HepG2 (cell line): ENCODE data around the gene CHMP1B. TPM values are rescaled to one million over a fixed set of nuclear protein-coding genes. Genes with fewer than 3 reads are reported as not detected.

Source experiments
- CEBPB ChIP-seq: IDR thresholded peaks from 2 replicates; pipeline ENCODE4 v1.6.1; 2011; ENCODE audit warnings: low read depth, low read length, improper control_type of control experiment, borderline replicate concordance
- CEBPG ChIP-seq: IDR thresholded peaks from 2 replicates; pipeline ENCODE4 v1.6.1; 2016
- ELF4 ChIP-seq: sonication (generic); formaldehyde crosslinking; IDR thresholded peaks from 2 replicates; pipeline ENCODE4 v1.5.0; 2020; ENCODE audit warnings: missing genetic modification reagents, mild to moderate bottlenecking, moderate library complexity, borderline replicate concordance
- ERF ChIP-seq: IDR thresholded peaks from 2 replicates; pipeline ENCODE4 v1.6.1; 2018; ENCODE audit warnings: missing biosample characterization, missing genetic modification reagents
- GFI1 ChIP-seq: sonication (generic); formaldehyde crosslinking; IDR thresholded peaks from 2 replicates; pipeline ENCODE4 v1.5.0; 2020; ENCODE audit warnings: missing genetic modification reagents, mild to moderate bottlenecking, borderline replicate concordance
- HNF4A ChIP-seq: sonication (generic); formaldehyde crosslinking; IDR thresholded peaks from 2 replicates; pipeline ENCODE4 v1.4.0; 2020; ENCODE audit warnings: missing genetic modification reagents
- HNRNPL ChIP-seq: fragments of 200-400 bp; formaldehyde crosslinking; IDR thresholded peaks from 2 replicates; pipeline ENCODE4 v1.6.1; 2017; ENCODE audit warnings: mild to moderate bottlenecking, low read depth, low read length
- JUNB ChIP-seq: sonication (generic); formaldehyde crosslinking; IDR thresholded peaks from 2 replicates; pipeline ENCODE4 v1.8.0; 2022; ENCODE audit warnings: missing genetic modification reagents, mild to moderate bottlenecking, borderline replicate concordance
- NFE2L2 ChIP-seq: fragments of 150-350 bp; IDR thresholded peaks from 2 replicates; pipeline ENCODE4 v1.6.1; 2014; ENCODE audit warnings: low read length
- POLR2AphosphoS2 ChIP-seq: IDR thresholded peaks from 2 replicates; pipeline ENCODE4 v1.6.1; 2011; ENCODE audit warnings: low read depth, low read length, improper control_type of control experiment
- RAD51 ChIP-seq: fragments of 450-650 bp; IDR thresholded peaks from 2 replicates; pipeline ENCODE4 v1.6.1; 2016; ENCODE audit warnings: borderline replicate concordance
- RFXAP ChIP-seq: sonication (generic); formaldehyde crosslinking; IDR thresholded peaks from 2 replicates; pipeline ENCODE4 v1.4.0; 2020; ENCODE audit warnings: missing genetic modification reagents, borderline replicate concordance
- SALL1 ChIP-seq: sonication (generic); formaldehyde crosslinking; IDR thresholded peaks from 2 replicates; pipeline ENCODE4 v1.8.0; 2022; ENCODE audit warnings: mild to moderate bottlenecking, missing genetic modification reagents
- SCMH1 ChIP-seq: sonication (generic); formaldehyde crosslinking; IDR thresholded peaks from 2 replicates; pipeline ENCODE4 v1.9.0; 2021; ENCODE audit warnings: missing genetic modification reagents, mild to moderate bottlenecking, borderline replicate concordance
- SMARCE1 ChIP-seq: fragments of 450-650 bp; IDR thresholded peaks from 2 replicates; pipeline ENCODE4 v1.6.1; 2017; ENCODE audit warnings: borderline replicate concordance
- SRF ChIP-seq: IDR thresholded peaks from 2 replicates; pipeline ENCODE4 v1.6.1; 2011; ENCODE audit warnings: mild to moderate bottlenecking, low read depth, low read length, moderate library complexity
- TBL1XR1 ChIP-seq: fragments of 150-350 bp; IDR thresholded peaks from 2 replicates; pipeline ENCODE4 v1.6.1; 2014; ENCODE audit warnings: borderline replicate concordance, low read length; ENCODE audit not compliant: partially characterized antibody
- ZBTB34 ChIP-seq: sonication (generic); formaldehyde crosslinking; IDR thresholded peaks from 2 replicates; pipeline ENCODE4 v1.8.0; 2022; ENCODE audit warnings: mild to moderate bottlenecking, missing genetic modification reagents
- ZNF230 ChIP-seq: sonication (generic); formaldehyde crosslinking; IDR thresholded peaks from 2 replicates; pipeline ENCODE4 v1.4.0; 2020; ENCODE audit warnings: mild to moderate bottlenecking, missing genetic modification reagents
- ZNF232 ChIP-seq: sonication (generic); formaldehyde crosslinking; IDR thresholded peaks from 2 replicates; pipeline ENCODE4 v1.4.0; 2020; ENCODE audit warnings: missing genetic modification reagents, borderline replicate concordance
- ZNF441 ChIP-seq: sonication (generic); formaldehyde crosslinking; IDR thresholded peaks from 2 replicates; pipeline ENCODE4 v1.7.0; 2021; ENCODE audit warnings: missing genetic modification reagents, borderline replicate concordance
- ZNF468 ChIP-seq: sonication (generic); formaldehyde crosslinking; IDR thresholded peaks from 2 replicates; pipeline ENCODE4 v1.8.0; 2022; ENCODE audit warnings: mild to moderate bottlenecking, moderate library complexity, missing genetic modification reagents
- ZNF781 ChIP-seq: sonication (generic); formaldehyde crosslinking; IDR thresholded peaks from 2 replicates; pipeline ENCODE4 v1.5.1; 2020; ENCODE audit warnings: borderline replicate concordance, mild to moderate bottlenecking, missing genetic modification reagents; ENCODE audit errors: not compliant biosample characterization
- ZNF83 ChIP-seq: sonication (generic); formaldehyde crosslinking; IDR thresholded peaks from 2 replicates; pipeline ENCODE4 v1.4.0; 2020; ENCODE audit warnings: missing genetic modification reagents, mild to moderate bottlenecking, borderline replicate concordance
- ZSCAN21 ChIP-seq: sonication (generic); formaldehyde crosslinking; IDR thresholded peaks from 2 replicates; pipeline ENCODE4 v1.8.0; 2022; ENCODE audit warnings: mild to moderate bottlenecking, missing genetic modification reagents, moderate library complexity, borderline replicate concordance
- polyA plus RNA-seq, 8 experiments: library from polyadenylated mRNA; depleted of rRNA in 3 of 8; stranded (reverse) in 7 of 8; unstranded in 1 of 8; fragments of >200 nt; fragmentation: Illumina TruSeq in 4 of 8; extraction: Trizol in 4 of 8; gene quantifications; 2 replicates each; pipeline versions ENCODE4 v1.2.1 to v1.2.3, GENCODE V29; 2011 to 2016; ENCODE audit warnings: low read depth in 4 of 8, missing spikeins in 1 of 8, mixed read lengths in 1 of 8; ENCODE audit not compliant: insufficient read depth in 1 of 8
- total RNA-seq, 5 experiments: library from RNA; depleted of rRNA; stranded (reverse); fragments of >200 nt; fragmentation: Illumina TruSeq; extraction: Trizol; gene quantifications; 2 replicates each; pipeline ENCODE4 v1.2.3, GENCODE V29; 2016; ENCODE audit warnings: low read depth in 1 of 5
- TF ChIP-seq, protein P1 (sequence below): sonication (generic); formaldehyde crosslinking; IDR thresholded peaks from 2 replicates; pipeline ENCODE4 v1.5.1; 2020; ENCODE audit warnings: mild to moderate bottlenecking, missing genetic modification reagents, moderate library complexity

The CHMP1B gene
- total and polyA plus RNA-seq, 2 of the 13 experiments (the other 11 are each of a cell fraction or from before 2014, with no cell fraction given): 18.8 to 20.2 TPM

GRCh38 chr18:11861583-11862288, 10.5 kb downstream of the CHMP1B start (continued):
- no peak for TF ChIP-seq RAD51
- TF ChIP-seq SCMH1 (CRISPR knock-in tag): no peak
- TF ChIP-seq, protein P1, sequence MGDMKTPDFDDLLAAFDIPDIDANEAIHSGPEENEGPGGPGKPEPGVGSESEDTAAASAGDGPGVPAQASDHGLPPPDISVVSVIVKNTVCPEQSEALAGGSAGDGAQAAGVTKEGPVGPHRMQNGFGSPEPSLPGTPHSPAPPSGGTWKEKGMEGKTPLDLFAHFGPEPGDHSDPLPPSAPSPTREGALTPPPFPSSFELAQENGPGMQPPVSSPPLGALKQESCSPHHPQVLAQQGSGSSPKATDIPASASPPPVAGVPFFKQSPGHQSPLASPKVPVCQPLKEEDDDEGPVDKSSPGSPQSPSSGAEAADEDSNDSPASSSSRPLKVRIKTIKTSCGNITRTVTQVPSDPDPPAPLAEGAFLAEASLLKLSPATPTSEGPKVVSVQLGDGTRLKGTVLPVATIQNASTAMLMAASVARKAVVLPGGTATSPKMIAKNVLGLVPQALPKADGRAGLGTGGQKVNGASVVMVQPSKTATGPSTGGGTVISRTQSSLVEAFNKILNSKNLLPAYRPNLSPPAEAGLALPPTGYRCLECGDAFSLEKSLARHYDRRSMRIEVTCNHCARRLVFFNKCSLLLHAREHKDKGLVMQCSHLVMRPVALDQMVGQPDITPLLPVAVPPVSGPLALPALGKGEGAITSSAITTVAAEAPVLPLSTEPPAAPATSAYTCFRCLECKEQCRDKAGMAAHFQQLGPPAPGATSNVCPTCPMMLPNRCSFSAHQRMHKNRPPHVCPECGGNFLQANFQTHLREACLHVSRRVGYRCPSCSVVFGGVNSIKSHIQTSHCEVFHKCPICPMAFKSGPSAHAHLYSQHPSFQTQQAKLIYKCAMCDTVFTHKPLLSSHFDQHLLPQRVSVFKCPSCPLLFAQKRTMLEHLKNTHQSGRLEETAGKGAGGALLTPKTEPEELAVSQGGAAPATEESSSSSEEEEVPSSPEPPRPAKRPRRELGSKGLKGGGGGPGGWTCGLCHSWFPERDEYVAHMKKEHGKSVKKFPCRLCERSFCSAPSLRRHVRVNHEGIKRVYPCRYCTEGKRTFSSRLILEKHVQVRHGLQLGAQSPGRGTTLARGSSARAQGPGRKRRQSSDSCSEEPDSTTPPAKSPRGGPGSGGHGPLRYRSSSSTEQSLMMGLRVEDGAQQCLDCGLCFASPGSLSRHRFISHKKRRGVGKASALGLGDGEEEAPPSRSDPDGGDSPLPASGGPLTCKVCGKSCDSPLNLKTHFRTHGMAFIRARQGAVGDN (CRISPR knock-in tag): peak; percentile 19; the same call in 1 of the 2 replicates
- peak; percentile 73 for TF ChIP-seq CEBPB
- TF ChIP-seq TBL1XR1: no peak
- 0 out of 2 replicates have a peak, but pooled peaks have one; percentile 21 for TF ChIP-seq ZBTB34 (CRISPR knock-in tag)
- TF ChIP-seq ZNF441 (CRISPR knock-in tag): no peak
- no peak for TF ChIP-seq ELF4
- TF ChIP-seq SALL1 (CRISPR knock-in tag): peak; percentile 32; the same call in 1 of the 2 replicates
- TF ChIP-seq ERF (CRISPR knock-in tag): no peak
- no peak for TF ChIP-seq ZNF232 (CRISPR knock-in tag)
- TF ChIP-seq RFXAP (CRISPR knock-in tag): no peak
- no peak for TF ChIP-seq NFE2L2
- 0 out of 2 replicates have a peak, but pooled peaks have one; percentile 21 for TF ChIP-seq JUNB
- no peak for TF ChIP-seq HNF4A (CRISPR knock-in tag)
- no peak for TF ChIP-seq POLR2AphosphoS2
- TF ChIP-seq HNRNPL: no peak
- TF ChIP-seq ZSCAN21 (CRISPR knock-in tag): no peak
- no peak for TF ChIP-seq ZNF83 (CRISPR knock-in tag)
- TF ChIP-seq CEBPG: peak; percentile 67
- no peak for TF ChIP-seq ZNF781 (CRISPR knock-in tag)
- no peak for TF ChIP-seq SMARCE1
- no peak for TF ChIP-seq ZNF468
- TF ChIP-seq SRF: no peak
- no peak for TF ChIP-seq ZNF230 (CRISPR knock-in tag)
- no peak for TF ChIP-seq GFI1 (CRISPR knock-in tag)
